ENCODE results near the gene STK17B. TPM values are rescaled to one million over a fixed set of nuclear protein-coding genes. Genes with fewer than 3 reads are reported as not detected.

The STK17B gene
- total RNA-seq, 1 donor from 2014 or later: 44.2 TPM

DNA sequence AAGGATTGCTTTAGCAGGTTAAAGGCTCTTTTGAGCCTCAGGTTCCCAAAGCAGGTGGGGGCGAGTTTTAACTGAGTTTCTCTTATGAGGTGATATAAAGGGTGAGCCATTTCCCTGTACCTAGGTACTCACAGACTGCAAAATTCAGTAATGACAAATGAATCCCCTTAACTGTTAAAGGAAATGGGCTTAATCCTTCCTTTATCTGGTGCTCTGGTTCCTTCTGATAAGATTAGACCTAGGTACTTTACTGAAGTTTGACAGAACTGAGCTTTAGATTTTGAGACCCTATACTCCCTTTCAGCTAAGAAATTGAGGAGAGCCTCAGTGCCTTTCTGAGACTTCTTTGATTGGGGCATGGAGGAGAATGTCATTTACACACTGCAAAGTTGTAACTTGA, 42.6 kb downstream of the STK17B start:
- Histone ChIP-seq H3K36me3 (ENCODE audit: control insufficient read depth, insufficient read depth, low read length) (no peaks in the 10 kb centered on the region), H3K27me3 (ENCODE audit: control insufficient read depth, insufficient read depth, low read length) (no peaks in the 10 kb centered on the region), H3K4me3 (ENCODE audit: low read depth, low read length) (no peak overlapping the region)
- DNase-seq (ENCODE audit: low read depth) (no peak), FAIRE-seq (no peak)
- no peak for TF ChIP-seq CTCF (IDR thresholded peaks at IDR 0.05; ENCODE audit: insufficient read depth, low read length, severe bottlenecking)

GRCh38 chr2:196125596-196125995, 45.8 kb downstream of the STK17B start:
- no peak for TF ChIP-seq CTCF (IDR thresholded peaks at IDR 0.05; ENCODE audit: insufficient read depth, low read length, severe bottlenecking)
- no peak for FAIRE-seq
- no peaks in the 10 kb centered on the region for H3K27me3 ChIP-seq (ENCODE audit: control insufficient read depth, insufficient read depth, low read length)
- H3K36me3 ChIP-seq (ENCODE audit: control insufficient read depth, insufficient read depth, low read length): no peaks in the 10 kb centered on the region
- DNase-seq (ENCODE audit: low read depth): no peak
- no peak overlapping the region for H3K4me3 ChIP-seq (ENCODE audit: low read depth, low read length)

GRCh38 chr2:196123679-196124373, 47.6 kb downstream of the STK17B start:
- Histone ChIP-seq H3K27me3 (ENCODE audit: control insufficient read depth, insufficient read depth, low read length) (no peaks in the 10 kb centered on the region), H3K4me3 (ENCODE audit: low read depth, low read length) (no peak overlapping the region), H3K36me3 (ENCODE audit: control insufficient read depth, insufficient read depth, low read length) (no peaks in the 10 kb centered on the region)
- FAIRE-seq (no peak), DNase-seq (ENCODE audit: low read depth) (no peak)
- no peak for TF ChIP-seq CTCF (IDR thresholded peaks at IDR 0.05; ENCODE audit: insufficient read depth, low read length, severe bottlenecking)

- no peak for FAIRE-seq
- no peak for TF ChIP-seq CTCF (IDR thresholded peaks at IDR 0.05; ENCODE audit: insufficient read depth, low read length, severe bottlenecking)
- no peaks in the 10 kb centered on the region for H3K36me3 ChIP-seq (ENCODE audit: control insufficient read depth, insufficient read depth, low read length)
- no peak for DNase-seq (ENCODE audit: low read depth)
- H3K27me3 ChIP-seq (ENCODE audit: control insufficient read depth, insufficient read depth, low read length): no peaks in the 10 kb centered on the region
- H3K4me3 ChIP-seq (ENCODE audit: low read depth, low read length): no peak overlapping the region
Observed at GRCh38 chr2:196119926-196120325, 51.5 kb downstream of the STK17B start.

DNA sequence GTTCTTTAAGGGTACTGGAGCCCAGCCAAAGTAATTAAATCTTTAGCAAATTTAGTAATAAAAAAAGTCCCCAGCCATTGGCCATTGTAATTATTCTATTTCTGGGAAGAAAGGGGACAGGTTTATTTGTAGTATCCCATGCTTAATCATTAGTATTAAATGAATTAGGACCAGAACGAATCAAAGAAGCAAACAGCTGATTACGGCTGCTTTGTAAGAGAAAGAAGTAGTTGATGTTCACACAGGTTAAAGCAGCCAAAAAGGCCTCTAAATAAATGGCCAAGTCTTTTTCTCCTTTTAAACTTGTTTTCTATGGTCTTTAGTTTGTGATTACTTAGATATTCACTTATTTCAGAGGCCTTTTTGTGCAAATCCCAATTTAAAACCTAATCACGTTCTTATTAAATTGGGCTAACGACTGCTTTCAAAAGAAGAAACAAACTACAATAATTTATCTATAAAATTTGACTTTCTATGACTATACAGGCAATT, 54.1 kb downstream of the STK17B start:
- TF ChIP-seq CTCF (IDR thresholded peaks at IDR 0.05; ENCODE audit: insufficient read depth, low read length, severe bottlenecking): no peak
- no peak for FAIRE-seq

More for the DNA sequence above, 54.1 kb downstream of the STK17B start:
- H3K27me3 ChIP-seq (ENCODE audit: control insufficient read depth, insufficient read depth, low read length): no peaks in the 10 kb centered on the region
- no peak overlapping the region for H3K4me3 ChIP-seq (ENCODE audit: low read depth, low read length)
- no peak for DNase-seq (ENCODE audit: low read depth)
- H3K36me3 ChIP-seq (ENCODE audit: control insufficient read depth, insufficient read depth, low read length): no peaks in the 10 kb centered on the region
